HFF-Myc (cell line): ENCODE data around the gene JDP2.

ENCODE experiments used
- DNase-seq: peaks from one replicate; pipeline ENCODE4 v3.0.0-alpha.2; 2011; ENCODE audit warnings: low read depth; ENCODE audit errors: extremely low read depth
- H3K4me3 ChIP-seq: replicated peaks from 2 replicates; pipeline ENCODE4 v1.5.1; 2011; ENCODE audit warnings: low read depth, mild to moderate bottlenecking, control low read depth, low read length
- TF ChIP-seq, protein P1 (sequence below): IDR thresholded peaks from 2 replicates; pipeline ENCODE4 v1.5.1; 2012; ENCODE audit warnings: mild to moderate bottlenecking, low read depth, low read length, control low read depth; ENCODE audit errors: missing control alignments

The JDP2 gene

GRCh38 chr14:75399843-75400775 lies 27.7 kb upstream of the JDP2 start:
- TF ChIP-seq, protein P1, sequence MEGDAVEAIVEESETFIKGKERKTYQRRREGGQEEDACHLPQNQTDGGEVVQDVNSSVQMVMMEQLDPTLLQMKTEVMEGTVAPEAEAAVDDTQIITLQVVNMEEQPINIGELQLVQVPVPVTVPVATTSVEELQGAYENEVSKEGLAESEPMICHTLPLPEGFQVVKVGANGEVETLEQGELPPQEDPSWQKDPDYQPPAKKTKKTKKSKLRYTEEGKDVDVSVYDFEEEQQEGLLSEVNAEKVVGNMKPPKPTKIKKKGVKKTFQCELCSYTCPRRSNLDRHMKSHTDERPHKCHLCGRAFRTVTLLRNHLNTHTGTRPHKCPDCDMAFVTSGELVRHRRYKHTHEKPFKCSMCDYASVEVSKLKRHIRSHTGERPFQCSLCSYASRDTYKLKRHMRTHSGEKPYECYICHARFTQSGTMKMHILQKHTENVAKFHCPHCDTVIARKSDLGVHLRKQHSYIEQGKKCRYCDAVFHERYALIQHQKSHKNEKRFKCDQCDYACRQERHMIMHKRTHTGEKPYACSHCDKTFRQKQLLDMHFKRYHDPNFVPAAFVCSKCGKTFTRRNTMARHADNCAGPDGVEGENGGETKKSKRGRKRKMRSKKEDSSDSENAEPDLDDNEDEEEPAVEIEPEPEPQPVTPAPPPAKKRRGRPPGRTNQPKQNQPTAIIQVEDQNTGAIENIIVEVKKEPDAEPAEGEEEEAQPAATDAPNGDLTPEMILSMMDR = no peak
- DNase-seq = no peak
- H3K4me3 ChIP-seq = no peak overlapping the region

DNA sequence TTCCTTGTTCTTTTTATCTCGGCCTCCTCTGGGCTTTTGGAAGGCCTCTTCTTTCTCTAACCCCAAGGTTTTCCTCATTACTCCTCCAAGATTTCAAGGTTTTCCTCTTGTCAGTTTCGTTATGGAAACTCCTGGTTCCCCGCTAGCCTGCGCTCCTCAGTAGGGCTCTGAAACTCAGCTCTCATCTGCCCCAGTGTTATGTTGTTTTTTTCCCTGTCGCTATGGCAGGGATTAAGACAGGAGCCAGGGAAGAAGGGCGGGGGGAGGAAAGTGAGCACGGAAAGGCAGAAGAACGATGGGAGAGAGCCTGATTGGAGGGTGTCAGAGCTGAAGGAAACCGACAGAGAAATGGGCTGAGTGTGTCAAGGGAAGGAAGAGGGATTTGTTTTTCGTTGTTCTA lies 26.5 kb upstream of the JDP2 start:
- DNase-seq = no peak

GRCh38 chr14:75402867-75403413 lies 24.9 kb upstream of the JDP2 start:
- no peak overlapping the region for H3K4me3 ChIP-seq
- DNase-seq = no peak
- TF ChIP-seq, protein P1 = no peak

More for the DNA sequence above, 26.5 kb upstream of the JDP2 start:
- no peak overlapping the region for H3K4me3 ChIP-seq
- TF ChIP-seq, protein P1 = no peak

GRCh38 chr14:75404847-75405246 lies 23.0 kb upstream of the JDP2 start:
- DNase-seq = no peak

DNA sequence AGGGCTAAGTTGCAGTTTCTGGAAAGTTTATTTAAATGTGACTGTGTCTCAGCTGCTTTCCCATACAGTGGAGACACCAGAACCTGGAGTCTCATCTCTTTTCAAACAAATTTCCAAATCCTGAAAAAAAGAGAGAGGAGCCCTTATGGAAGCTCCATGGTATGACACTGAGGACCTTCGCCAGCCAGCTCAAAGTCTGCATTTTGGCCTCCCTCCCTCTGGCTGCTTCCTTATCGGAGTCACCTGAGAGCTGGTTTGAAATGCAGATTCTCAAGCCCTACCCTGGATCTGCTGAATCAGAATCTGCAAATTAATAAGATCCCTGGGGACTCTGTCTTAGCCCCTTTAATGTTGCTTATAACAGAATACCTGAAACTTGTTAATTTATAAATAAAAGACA lies 21.7 kb upstream of the JDP2 start:
- DNase-seq = no peak
- TF ChIP-seq, protein P1 = no peak
- H3K4me3 ChIP-seq = no peak overlapping the region

More at GRCh38 chr14:75404847-75405246, 23.0 kb upstream of the JDP2 start:
- no peak overlapping the region for H3K4me3 ChIP-seq
- TF ChIP-seq, protein P1 = no peak

- DNase-seq = no peak
- TF ChIP-seq, protein P1 = no peak
- no peak overlapping the region for H3K4me3 ChIP-seq
These were observed 21.0 kb upstream of the JDP2 start for GRCh38 chr14:75406856-75407255.
